CD4-positive, CD25-positive, alpha-beta regulatory T cell (primary cell): ENCODE measurements around the gene ELOVL5. TPM values are rescaled to one million over a fixed set of nuclear protein-coding genes. Genes with fewer than 3 reads are reported as not detected.
"Not testable (repeated sequence)": the region's sequence is repeated elsewhere in the genome, so short reads cannot be mapped to it uniquely, and the experiment has no call there.

Experiments used
- ATAC-seq, 2 donors: fragments of 150-1000 bp; cut with Tn5 transposase; one replicate each; pipeline ENCODE4 v1.10.0; 2021; ENCODE audit warnings: low read depth in 2 of 2, moderate number of reproducible peaks in 2 of 2, moderate library complexity in 1 of 2
- DNase-seq, 3 donors: peaks; one replicate each; pipeline versions ENCODE4 v3.0.0 to v3.0.0-alpha.2; 2012 to 2022; ENCODE audit warnings: mixed read lengths in 1 of 3
- H3K27ac ChIP-seq: one replicate; pipeline ENCODE4 v1.7.0; 2013; ENCODE audit warnings: mild to moderate bottlenecking, low read length; ENCODE audit not compliant: insufficient read depth, poor library complexity, severe bottlenecking
- H3K27me3 ChIP-seq: one replicate; pipeline ENCODE4 v1.7.0; 2013; ENCODE audit warnings: low read length; ENCODE audit not compliant: control insufficient read depth, insufficient read depth
- H3K36me3 ChIP-seq: one replicate; pipeline ENCODE4 v1.7.0; 2013; ENCODE audit warnings: mild to moderate bottlenecking, low read length, moderate library complexity; ENCODE audit not compliant: control insufficient read depth, insufficient read depth
- H3K4me1 ChIP-seq: 2 replicates; pipeline ENCODE4 v1.7.0; 2013; ENCODE audit warnings: mild to moderate bottlenecking, low read length; ENCODE audit not compliant: insufficient read depth, control insufficient read depth, poor library complexity, severe bottlenecking
- H3K4me3 ChIP-seq: one replicate; pipeline ENCODE4 v1.7.0; 2013; ENCODE audit warnings: low read depth, mild to moderate bottlenecking, low read length, moderate library complexity
- H3K9me3 ChIP-seq, 2 experiments: 1 replicate in 1 of 2; 2 replicates in 1 of 2; pipeline ENCODE4 v1.7.0; 2013; ENCODE audit warnings: low read length in 2 of 2, mild to moderate bottlenecking in 1 of 2, moderate library complexity in 1 of 2; ENCODE audit not compliant: control insufficient read depth in 2 of 2
- H3K27ac Mint-ChIP-seq, 3 donors: one replicate each; pipeline ENCODE4 v1.8.0; 2020 to 2022; ENCODE audit warnings: mild to moderate bottlenecking in 3 of 3, mixed read lengths in 3 of 3, moderate library complexity in 2 of 3
- H3K27me3 Mint-ChIP-seq: one replicate; pipeline ENCODE4 v1.8.0; 2022; ENCODE audit warnings: mild to moderate bottlenecking, mixed read lengths
- H3K36me3 Mint-ChIP-seq: one replicate; pipeline ENCODE4 v1.8.0; 2020; ENCODE audit warnings: mixed read lengths
- H3K4me1 Mint-ChIP-seq, 4 donors: one replicate each; pipeline ENCODE4 v1.8.0; 2020 to 2022; ENCODE audit warnings: mixed read lengths in 4 of 4, mild to moderate bottlenecking in 1 of 4
- H3K4me3 Mint-ChIP-seq, 4 donors: one replicate each; pipeline ENCODE4 v1.8.0; 2020 to 2022; ENCODE audit warnings: mild to moderate bottlenecking in 4 of 4, mixed read lengths in 4 of 4, moderate library complexity in 3 of 4
- H3K9me3 Mint-ChIP-seq, 7 donors: one replicate each; pipeline ENCODE4 v1.8.0; 2020 to 2022; ENCODE audit warnings: mixed read lengths in 7 of 7, mild to moderate bottlenecking in 3 of 7, moderate library complexity in 2 of 7
- polyA plus RNA-seq, 4 donors: library from polyadenylated mRNA; unstranded; fragments of 300-500 nt; fragmentation: Illumina TruSeq; gene quantifications; one replicate each; pipeline ENCODE4 v1.2.3, GENCODE V29; 2021
- total RNA-seq: library from RNA; stranded (reverse); gene quantifications from one replicate; pipeline ENCODE4 v1.2.3, GENCODE V29; 2022

The ELOVL5 gene, protein sequence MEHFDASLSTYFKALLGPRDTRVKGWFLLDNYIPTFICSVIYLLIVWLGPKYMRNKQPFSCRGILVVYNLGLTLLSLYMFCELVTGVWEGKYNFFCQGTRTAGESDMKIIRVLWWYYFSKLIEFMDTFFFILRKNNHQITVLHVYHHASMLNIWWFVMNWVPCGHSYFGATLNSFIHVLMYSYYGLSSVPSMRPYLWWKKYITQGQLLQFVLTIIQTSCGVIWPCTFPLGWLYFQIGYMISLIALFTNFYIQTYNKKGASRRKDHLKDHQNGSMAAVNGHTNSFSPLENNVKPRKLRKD
- 201 TPM for total RNA-seq
- polyA plus RNA-seq: 100 to 1,000 TPM; 139 to 175 (median 154) TPM

GRCh38 chr6:53348371-53349208 is at the start of gene ELOVL5:
TSS of gene ELOVL5 (minus strand) at chr6:53348950. CDS start at chr6:53295699, 53,251 bp downstream.
- H3K4me1 ChIP-seq: peaks cover 41% of the 10 kb centered on the region
- Mint-ChIP-seq H3K4me1 (peaks cover 26 to 49% (median 38%) of the 10 kb centered on the region in 4 donors), H3K9me3 (peaks cover 0 to 1% (median 0%) of the 10 kb centered on the region in 7 donors), H3K4me3 (peak within 1 kb of the TSS; percentile 97 to 98 (median 98)), H3K27ac (peak within 1 kb of the TSS; percentile 86 to 98 (median 92)), H3K27me3 (peaks cover 8% of the 10 kb centered on the region), H3K36me3 (peaks cover 15% of the 10 kb centered on the region)
- ATAC-seq (peak; percentile 72), DNase-seq (peak; percentile 92 to 97 (median 97))
- peaks cover 4% of the 10 kb centered on the region for H3K36me3 ChIP-seq
- no peaks in the 10 kb centered on the region for H3K27me3 ChIP-seq
- H3K9me3 ChIP-seq: no peaks in the 10 kb centered on the region
- peak within 1 kb of the TSS; percentile 98 for H3K4me3 ChIP-seq
- peak within 1 kb of the TSS; percentile 92 for H3K27ac ChIP-seq

- Histone ChIP-seq H3K27me3 (peaks cover 2% of the 10 kb centered on the region), H3K4me1 (no peaks in the 10 kb centered on the region), H3K9me3 (no peaks in the 10 kb centered on the region), H3K4me3 (no peak overlapping the region), H3K27ac (no peak overlapping the region), H3K36me3 (no peaks in the 10 kb centered on the region)
- Mint-ChIP-seq H3K4me1 (no peaks in the 10 kb centered on the region), H3K4me3 (no peak overlapping the region), H3K36me3 (no peaks in the 10 kb centered on the region), H3K27ac (no peak overlapping the region), H3K27me3 (no peaks in the 10 kb centered on the region), H3K9me3 (no peaks in the 10 kb centered on the region)
- no peak for ATAC-seq
- no peak for DNase-seq
Observed at GRCh38 chr6:53397283-53397682, 48.5 kb upstream of the ELOVL5 start.

GRCh38 chr6:53395986-53396385 is 47.2 kb upstream of the ELOVL5 start:
- Mint-ChIP-seq H3K36me3 (no peaks in the 10 kb centered on the region), H3K4me1 (no peaks in the 10 kb centered on the region), H3K27me3 (no peaks in the 10 kb centered on the region), H3K4me3 (no peak overlapping the region), H3K27ac (no peak overlapping the region), H3K9me3 (no peaks in the 10 kb centered on the region)
- Histone ChIP-seq H3K9me3 (no peaks in the 10 kb centered on the region), H3K4me1 (no peaks in the 10 kb centered on the region), H3K27me3 (peaks cover 2% of the 10 kb centered on the region), H3K27ac (no peak overlapping the region), H3K4me3 (no peak overlapping the region), H3K36me3 (no peaks in the 10 kb centered on the region)
- no peak for DNase-seq
- ATAC-seq: no peak

GRCh38 chr6:53394704-53395103 is 46.0 kb upstream of the ELOVL5 start:
- ATAC-seq: no peak
- Histone ChIP-seq H3K4me3 (no peak overlapping the region), H3K36me3 (no peaks in the 10 kb centered on the region), H3K9me3 (no peaks in the 10 kb centered on the region), H3K27ac (no peak overlapping the region), H3K4me1 (no peaks in the 10 kb centered on the region), H3K27me3 (peaks cover 2% of the 10 kb centered on the region)
- no peak for DNase-seq
- Mint-ChIP-seq H3K36me3 (no peaks in the 10 kb centered on the region), H3K27me3 (peaks cover 6% of the 10 kb centered on the region), H3K4me3 (no peak overlapping the region), H3K4me1 (no peaks in the 10 kb centered on the region), H3K9me3 (no peaks in the 10 kb centered on the region), H3K27ac (no peak overlapping the region)

- ATAC-seq: no peak
- H3K27ac Mint-ChIP-seq: no peak overlapping the region
- H3K36me3 Mint-ChIP-seq: no peaks in the 10 kb centered on the region
- H3K9me3 Mint-ChIP-seq: peaks cover 0 to 3% (median 0%) of the 10 kb centered on the region in 7 donors
- Histone ChIP-seq H3K4me1 (no peaks in the 10 kb centered on the region), H3K9me3 (no peaks in the 10 kb centered on the region), H3K27ac (no peak overlapping the region), H3K27me3 (no peaks in the 10 kb centered on the region), H3K36me3 (no peaks in the 10 kb centered on the region), H3K4me3 (no peak overlapping the region)
- no peaks in the 10 kb centered on the region for H3K4me1 Mint-ChIP-seq
- DNase-seq: no peak
- no peak overlapping the region for H3K4me3 Mint-ChIP-seq
- peaks cover 23% of the 10 kb centered on the region for H3K27me3 Mint-ChIP-seq
Observed at GRCh38 chr6:53391170-53391569, 42.4 kb upstream of the ELOVL5 start.

DNA sequence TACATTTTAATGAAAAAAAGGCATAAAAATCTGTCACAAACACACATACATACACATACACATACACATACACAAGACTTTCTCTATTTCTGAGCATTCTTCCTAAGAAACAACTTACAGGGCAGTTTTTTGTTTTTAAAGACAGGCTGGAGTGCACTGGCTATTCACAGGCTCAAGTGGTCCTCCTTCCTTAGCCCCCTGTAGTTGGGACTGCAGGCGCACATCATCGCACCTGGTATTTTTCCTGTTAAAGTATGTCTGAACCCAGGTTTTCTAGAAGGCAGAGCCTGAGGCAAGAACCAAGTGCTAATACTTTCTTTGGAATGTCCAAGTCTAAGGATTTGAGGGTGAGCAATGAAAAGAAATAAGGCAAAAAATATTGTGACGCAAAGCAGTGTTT is 41.3 kb upstream of the ELOVL5 start:
- H3K27ac ChIP-seq: no peak overlapping the region
- H3K9me3 ChIP-seq: no peaks in the 10 kb centered on the region
- Mint-ChIP-seq H3K4me3 (no peak overlapping the region), H3K36me3 (peaks cover under 1% of the 10 kb centered on the region), H3K27me3 (peaks cover 32% of the 10 kb centered on the region), H3K9me3 (peaks cover 0 to 3% (median 0%) of the 10 kb centered on the region in 7 donors), H3K4me1 (no peaks in the 10 kb centered on the region), H3K27ac (no peak overlapping the region)
- no peaks in the 10 kb centered on the region for H3K27me3 ChIP-seq
- ATAC-seq (no peak), DNase-seq (no peak)
- no peak overlapping the region for H3K4me3 ChIP-seq
- no peaks in the 10 kb centered on the region for H3K36me3 ChIP-seq
- H3K4me1 ChIP-seq: no peaks in the 10 kb centered on the region

GRCh38 chr6:53388615-53389014 is 39.9 kb upstream of the ELOVL5 start:
- not testable (repeated sequence) for H3K27ac Mint-ChIP-seq, H3K27ac ChIP-seq, H3K9me3 ChIP-seq, ATAC-seq, DNase-seq, H3K4me1 ChIP-seq, H3K36me3 Mint-ChIP-seq, H3K4me3 Mint-ChIP-seq, H3K36me3 ChIP-seq, H3K27me3 ChIP-seq, H3K4me1 Mint-ChIP-seq, H3K9me3 Mint-ChIP-seq, H3K4me3 ChIP-seq
- peaks cover 45% of the 10 kb centered on the region for H3K27me3 Mint-ChIP-seq
